ENCODE measurements around the gene EIF4EBP3.

EIF4EBP3 gene

GRCh38 chr5:140547508-140548299 lies at the start of gene EIF4EBP3:
Gene EIF4EBP3, plus strand, starts transcription at chr5:140547662. Its CDS starts 76 bp downstream, at chr5:140547738.
- DNase-seq = peak in 1 of 2 experiments; percentile 77

DNA sequence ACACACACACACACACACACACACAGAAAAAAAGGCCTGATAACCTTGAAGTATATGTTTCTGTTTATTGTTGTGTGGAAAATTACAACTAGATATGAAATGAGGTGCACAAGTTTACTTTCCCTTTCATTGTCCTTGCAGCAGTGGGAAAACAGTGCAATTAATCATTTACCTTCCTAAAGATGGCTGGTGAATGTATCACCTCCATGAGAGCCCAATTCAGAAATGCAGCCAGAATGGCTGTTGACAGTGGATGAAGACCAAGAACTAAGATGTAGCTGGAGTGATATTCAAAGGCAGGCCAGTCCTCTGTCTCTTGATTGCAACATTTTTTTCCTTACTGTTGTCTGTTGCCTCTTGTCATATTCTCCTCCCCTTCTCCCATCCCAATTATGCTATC lies 49.6 kb upstream of the EIF4EBP3 start:
- DNase-seq = no peak

- no peak for DNase-seq
These were observed 48.9 kb upstream of the EIF4EBP3 start for GRCh38 chr5:140498591-140498990.

GRCh38 chr5:140502834-140503233 lies 44.6 kb upstream of the EIF4EBP3 start:
- no peak for DNase-seq

DNA sequence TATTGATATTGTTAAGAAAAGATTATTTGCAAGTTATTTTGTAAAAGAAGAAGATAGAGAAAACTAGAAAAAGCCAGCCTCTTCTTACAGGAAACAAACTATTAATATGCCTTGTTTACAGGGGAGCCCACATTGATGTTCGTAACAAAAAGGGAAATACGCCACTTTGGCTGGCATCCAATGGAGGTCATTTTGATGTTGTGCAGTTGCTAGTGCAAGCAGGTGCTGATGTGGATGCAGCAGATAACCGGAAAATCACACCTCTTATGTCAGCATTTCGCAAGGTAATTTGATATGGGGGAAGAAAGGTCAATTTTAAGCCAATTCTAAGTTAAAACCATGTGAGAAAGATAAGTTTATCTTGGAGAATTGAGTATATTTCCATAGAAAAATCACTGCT lies 37.6 kb upstream of the EIF4EBP3 start:
- no peak for DNase-seq

DNA sequence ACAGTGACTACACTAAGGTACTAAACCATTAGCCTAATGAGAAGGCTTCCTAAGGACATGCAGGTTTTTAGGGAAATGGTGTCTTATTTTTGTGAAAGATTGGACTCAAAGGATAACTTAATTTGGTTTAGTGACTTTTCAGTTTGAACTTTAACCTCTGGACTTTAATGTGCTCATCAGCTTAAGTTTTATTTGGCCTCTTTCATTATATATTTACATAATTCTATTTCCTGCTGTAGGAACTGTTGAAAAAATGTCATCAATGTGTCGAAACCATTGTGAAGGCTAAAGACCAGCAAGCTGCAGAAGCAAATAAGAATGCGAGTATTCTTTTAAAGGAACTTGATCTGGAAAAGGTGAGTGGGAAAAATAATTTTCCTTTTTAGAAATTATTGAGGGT lies 34.3 kb upstream of the EIF4EBP3 start:
- DNase-seq = no peak

- DNase-seq = no peak
These were observed 23.5 kb upstream of the EIF4EBP3 start for GRCh38 chr5:140524003-140524402.

- no peak for DNase-seq
These were observed 7.2 kb upstream of the EIF4EBP3 start for GRCh38 chr5:140540227-140540626.

- no peak for DNase-seq
These were observed 4.5 kb upstream of the EIF4EBP3 start for GRCh38 chr5:140542972-140543371.

DNA sequence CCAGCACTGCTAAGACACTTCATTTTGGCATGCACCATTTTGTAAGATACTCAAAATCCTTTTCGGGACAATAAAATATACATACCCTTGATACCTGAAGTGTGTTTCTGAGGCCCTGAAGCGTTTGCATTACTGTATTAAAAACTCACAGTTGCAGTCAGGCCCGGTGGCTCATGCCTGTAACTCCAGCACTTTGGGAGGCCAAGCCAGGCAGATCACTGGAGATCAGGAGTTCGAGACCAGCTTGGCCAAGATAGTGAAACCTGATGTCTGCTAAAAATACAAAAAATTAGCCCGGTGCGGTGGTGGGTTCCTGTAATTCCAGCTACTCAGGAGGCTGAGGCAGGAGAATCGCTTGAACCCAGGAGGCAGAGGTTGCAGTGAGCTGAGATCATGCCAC lies 2.5 kb upstream of the EIF4EBP3 start:
- DNase-seq = no peak

- DNase-seq = no peak
These were observed 1.9 kb upstream of the EIF4EBP3 start for GRCh38 chr5:140545606-140546005.

GRCh38 chr5:140546851-140547507 lies 483 bp upstream of the EIF4EBP3 start:
- no peak for DNase-seq

DNA sequence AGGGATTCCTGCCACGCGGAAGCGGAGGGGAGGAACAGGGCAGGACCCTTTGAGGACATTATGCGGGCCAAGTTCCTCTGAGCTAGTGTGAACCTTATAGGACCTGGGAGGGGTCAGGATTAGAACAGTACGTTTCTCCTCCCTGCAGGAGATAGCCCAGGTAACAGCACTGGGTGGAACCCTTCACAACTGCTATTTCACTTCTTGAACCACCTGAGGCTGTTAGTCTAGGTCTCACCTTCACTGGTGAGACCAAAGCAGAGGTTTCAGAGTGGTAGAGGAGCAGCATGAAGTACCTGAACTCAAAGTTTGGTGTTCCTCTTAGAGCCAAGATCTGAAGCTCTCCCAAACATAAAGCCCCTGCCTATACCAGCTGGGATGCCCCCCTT lies 832 bp downstream of the EIF4EBP3 start:
- no peak for DNase-seq

DNA sequence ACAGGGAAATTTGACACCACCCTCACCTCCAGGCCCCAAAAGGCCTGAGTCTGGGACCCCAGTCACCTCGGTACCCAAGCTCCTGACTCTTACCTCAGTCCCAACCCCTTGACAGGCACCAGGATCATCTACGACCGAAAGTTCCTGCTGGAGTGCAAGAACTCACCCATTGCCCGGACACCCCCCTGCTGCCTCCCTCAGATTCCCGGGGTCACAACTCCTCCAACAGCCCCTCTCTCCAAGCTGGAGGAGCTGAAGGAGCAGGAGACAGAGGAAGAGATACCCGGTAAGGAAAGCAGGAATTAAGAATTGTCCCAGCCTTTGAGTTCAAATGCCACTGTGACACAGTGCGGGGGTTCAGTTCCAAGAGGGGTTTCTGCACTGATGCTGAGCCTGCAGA lies 1.3 kb downstream of the EIF4EBP3 start:
- DNase-seq = no peak

GRCh38 chr5:140549237-140550144 lies 2.0 kb downstream of the EIF4EBP3 start:
- no peak for DNase-seq

- DNase-seq = no peak
These were observed 3.0 kb downstream of the EIF4EBP3 start for GRCh38 chr5:140550147-140551079.

DNA sequence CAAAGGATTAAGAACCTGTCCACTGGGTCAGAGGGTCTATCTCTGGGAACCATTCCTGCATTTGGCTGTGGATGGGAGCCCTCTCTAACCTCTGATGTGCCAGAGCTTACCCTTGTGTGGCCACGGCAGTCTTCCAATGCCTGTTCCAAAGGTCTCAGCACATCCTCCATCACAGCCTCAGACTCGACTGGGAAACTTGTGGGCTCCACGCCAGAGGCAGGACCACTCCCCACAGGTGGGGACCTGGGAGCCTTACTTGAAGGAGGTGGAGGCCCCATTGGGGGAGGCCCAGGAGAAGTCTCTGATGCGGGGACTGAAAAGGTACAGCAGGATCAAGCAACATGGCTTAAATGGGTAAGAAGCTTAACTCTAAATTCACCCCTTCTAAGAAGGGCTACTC lies 4.4 kb downstream of the EIF4EBP3 start:
- DNase-seq = no peak

- no peak for DNase-seq
These were observed 6.2 kb downstream of the EIF4EBP3 start for GRCh38 chr5:140553657-140554056.

DNA sequence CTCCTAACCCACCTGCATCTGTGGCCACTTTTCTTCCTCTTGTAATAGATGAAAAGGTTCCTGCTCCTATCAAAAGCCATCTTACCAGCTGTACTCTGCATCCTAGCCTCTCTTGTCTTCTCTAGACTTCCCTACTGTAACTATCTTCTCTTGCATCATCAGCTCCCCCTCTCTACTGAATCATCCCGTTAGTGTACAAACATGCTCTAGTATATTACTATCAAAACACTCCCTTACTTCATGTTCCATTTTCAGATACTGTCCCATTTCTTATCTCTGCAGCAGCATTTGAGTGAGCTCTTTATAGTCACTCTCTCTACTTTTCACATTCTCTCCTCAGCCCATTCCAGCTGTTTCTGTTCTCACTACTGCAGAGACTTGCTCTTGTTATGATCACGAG lies 7.0 kb downstream of the EIF4EBP3 start:
- DNase-seq = no peak

- DNase-seq = no peak
These were observed 8.4 kb downstream of the EIF4EBP3 start for GRCh38 chr5:140555747-140556312.

DNA sequence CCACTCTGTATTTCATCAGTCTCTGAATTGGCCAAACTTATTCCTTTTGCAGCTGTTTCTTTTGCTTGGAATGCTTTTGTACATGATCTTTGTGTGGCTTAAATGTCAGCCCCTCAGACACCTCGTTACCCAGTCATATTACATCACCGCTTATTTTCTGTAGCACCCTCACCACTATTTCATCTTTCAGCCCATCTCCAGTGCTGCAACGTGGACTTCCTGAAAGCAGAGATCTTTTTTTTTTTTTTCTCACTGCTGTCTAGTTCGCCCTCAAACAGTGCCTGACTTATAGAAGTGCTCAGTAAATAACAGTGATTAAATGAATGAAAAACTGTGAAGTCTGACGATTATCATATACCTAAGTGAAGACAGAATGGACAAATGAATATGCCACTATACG lies 9.0 kb downstream of the EIF4EBP3 start:
- no peak for DNase-seq
